WTC11 (cell line): ENCODE results near the gene ABCC11. TPM values are rescaled to one million over a fixed set of nuclear protein-coding genes. Genes with fewer than 3 reads are reported as not detected.

Source experiments
- ATAC-seq: fragments of 200-7000 bp; cut with Tn5 transposase; 2 replicates; pipeline ENCODE4 v1.10.0; 2021; ENCODE audit warnings: mild to moderate bottlenecking, moderate library complexity
- CTCF ChIA-PET: fragments of 300-600 bp; sonication (Branson Sonifier 250); formaldehyde crosslinking; loops from one replicate; lab custom pipeline; 2021; ENCODE audit warnings: antibody characterized with exemption; lab: Charles Lee
- POLR2A ChIA-PET: fragments of 350-600 bp; sonication (Branson Sonifier 250); formaldehyde crosslinking; loops from one replicate; lab custom pipeline; 2021; ENCODE audit warnings: antibody characterized with exemption; lab: Charles Lee
- DNase-seq: peaks from one replicate; pipeline ENCODE4 v3.0.0; 2021; ENCODE audit warnings: low spot score
- H3K27ac Mint-ChIP-seq: 2 replicates; pipeline ENCODE4 v1.8.0; 2021; ENCODE audit warnings: mixed read lengths
- H3K27me3 Mint-ChIP-seq: 2 replicates; pipeline ENCODE4 v1.8.0; 2021; ENCODE audit warnings: low read depth, mild to moderate bottlenecking, moderate library complexity, mixed read lengths
- H3K36me3 Mint-ChIP-seq: 2 replicates; pipeline ENCODE4 v1.8.0; 2021; ENCODE audit warnings: mixed read lengths
- H3K4me1 Mint-ChIP-seq: 2 replicates; pipeline ENCODE4 v1.8.0; 2022; ENCODE audit warnings: mixed read lengths
- H3K4me3 Mint-ChIP-seq: 2 replicates; pipeline ENCODE4 v1.8.0; 2021; ENCODE audit warnings: mild to moderate bottlenecking, moderate library complexity, mixed read lengths
- H3K9me3 Mint-ChIP-seq: 2 replicates; pipeline ENCODE4 v1.8.0; 2021; ENCODE audit warnings: mixed read lengths
- CTCF ChIP-seq: fragments of 200-600 bp; IDR thresholded peaks from 2 replicates; pipeline ENCODE4 v1.8.0; 2022; ENCODE audit warnings: antibody characterized with exemption
- E2F4 ChIP-seq: sonication (generic); formaldehyde crosslinking; IDR thresholded peaks from 2 replicates; pipeline ENCODE4 v1.8.1; 2022; ENCODE audit warnings: low read depth, mild to moderate bottlenecking, moderate library complexity, missing genetic modification reagents, borderline replicate concordance
- EMX1 ChIP-seq: fragments of 250-450 bp; sonication (Bioruptor Pico); IDR thresholded peaks from 2 replicates; pipeline ENCODE4 v1.8.0; 2021; ENCODE audit warnings: mild to moderate bottlenecking
- FOXJ3 ChIP-seq: sonication (generic); formaldehyde crosslinking; IDR thresholded peaks from 2 replicates; pipeline ENCODE4 v1.9.0; 2021; ENCODE audit warnings: missing genetic modification reagents, mild to moderate bottlenecking, borderline replicate concordance
- GABPB1 ChIP-seq: sonication (generic); formaldehyde crosslinking; IDR thresholded peaks from 2 replicates; pipeline ENCODE4 v1.8.1; 2023; ENCODE audit warnings: mild to moderate bottlenecking, missing genetic modification reagents
- IRF1 ChIP-seq: sonication (generic); formaldehyde crosslinking; IDR thresholded peaks from 2 replicates; pipeline ENCODE4 v1.8.0; 2023; ENCODE audit warnings: missing genetic modification reagents
- MYBL2 ChIP-seq: sonication (generic); formaldehyde crosslinking; IDR thresholded peaks from 2 replicates; pipeline ENCODE4 v1.8.1; 2023; ENCODE audit warnings: mild to moderate bottlenecking, moderate library complexity, missing genetic modification reagents
- NR1H2 ChIP-seq: sonication (generic); formaldehyde crosslinking; IDR thresholded peaks from 2 replicates; pipeline ENCODE4 v1.9.0; 2021; ENCODE audit warnings: mild to moderate bottlenecking, moderate library complexity, missing genetic modification reagents
- PREB ChIP-seq: sonication (generic); formaldehyde crosslinking; IDR thresholded peaks from 2 replicates; pipeline ENCODE4 v1.8.1; 2022; ENCODE audit warnings: mild to moderate bottlenecking, missing genetic modification reagents, moderate library complexity, borderline replicate concordance
- SOX15 ChIP-seq: fragments of 250-450 bp; sonication (Bioruptor Pico); IDR thresholded peaks from 2 replicates; pipeline ENCODE4 v1.9.0; 2021; ENCODE audit warnings: mild to moderate bottlenecking
- STAT6 ChIP-seq: sonication (generic); formaldehyde crosslinking; conservative IDR thresholded peaks from 2 replicates; pipeline ENCODE4 v1.8.1; 2023; ENCODE audit warnings: mild to moderate bottlenecking, low read depth, missing genetic modification reagents, moderate library complexity
- TCF7 ChIP-seq: sonication (generic); formaldehyde crosslinking; IDR thresholded peaks from 2 replicates; pipeline ENCODE4 v1.8.0; 2022; ENCODE audit warnings: mild to moderate bottlenecking, low read depth, missing genetic modification reagents, moderate library complexity
- TP53 ChIP-seq: sonication (generic); formaldehyde crosslinking; IDR thresholded peaks from 2 replicates; pipeline ENCODE4 v1.8.1; 2023; ENCODE audit warnings: mild to moderate bottlenecking, missing genetic modification reagents
- USF1 ChIP-seq: sonication (generic); formaldehyde crosslinking; IDR thresholded peaks from 2 replicates; pipeline ENCODE4 v1.8.0; 2022; ENCODE audit warnings: mild to moderate bottlenecking, missing genetic modification reagents
- ZNF138 ChIP-seq: sonication (generic); formaldehyde crosslinking; conservative IDR thresholded peaks from 2 replicates; pipeline ENCODE4 v1.8.1; 2022; ENCODE audit warnings: mild to moderate bottlenecking, moderate library complexity, missing genetic modification reagents
- ZNF512 ChIP-seq: sonication (generic); formaldehyde crosslinking; IDR thresholded peaks from 2 replicates; pipeline ENCODE4 v1.8.1; 2022; ENCODE audit warnings: missing genetic modification reagents, borderline replicate concordance
- total RNA-seq: library from RNA; stranded (reverse); gene quantifications from 3 replicates; pipeline ENCODE4 v1.2.3, GENCODE V29; 2021

ABCC11 gene
- total RNA-seq, 1 experiment from 2014 or later: not detected

GRCh38 chr16:48274476-48274875, 27.1 kb upstream of the ABCC11 start (continued):
- TF ChIP-seq GABPB1 (CRISPR knock-in tag) (no peak), ZNF512 (CRISPR knock-in tag) (no peak)

GRCh38 chr16:48272837-48273421, 25.6 kb upstream of the ABCC11 start:
- H3K36me3 Mint-ChIP-seq: peaks cover 13% of the 10 kb centered on the region
- no peak for TF ChIP-seq SOX15 (CRISPR knock-in tag)
- TF ChIP-seq PREB (CRISPR knock-in tag): no peak
- no peak for TF ChIP-seq CTCF
- no peak for TF ChIP-seq IRF1 (CRISPR knock-in tag)
- no peak for TF ChIP-seq USF1 (CRISPR knock-in tag)
- no peak for TF ChIP-seq E2F4 (CRISPR knock-in tag)
- TF ChIP-seq STAT6 (CRISPR knock-in tag): no peak
- TF ChIP-seq ZNF138 (CRISPR knock-in tag): no peak
- TF ChIP-seq NR1H2: no peak
- TF ChIP-seq TCF7 (CRISPR knock-in tag): no peak
- no peak for TF ChIP-seq TP53 (CRISPR knock-in tag)
- no peak for TF ChIP-seq MYBL2 (CRISPR knock-in tag)
- TF ChIP-seq EMX1 (CRISPR knock-in tag): no peak
- TF ChIP-seq FOXJ3: no peak
- TF ChIP-seq, all 79 proteins: peak for 0
- H3K27ac Mint-ChIP-seq: no peak overlapping the region
- H3K4me3 Mint-ChIP-seq: no peak overlapping the region
- no peak for DNase-seq
- no peak for ATAC-seq
- ChIA-PET CTCF (no interaction called here), POLR2A (no interaction called here)
- peaks cover 19% of the 10 kb centered on the region for H3K4me1 Mint-ChIP-seq
- no peaks in the 10 kb centered on the region for H3K27me3 Mint-ChIP-seq
- H3K9me3 Mint-ChIP-seq: no peaks in the 10 kb centered on the region
